SK-N-SH treated with all-trans-retinoic acid at 6 μM for 48 hours (cell line): ENCODE data around the gene LRRC2.

Experiments
- ISL1 ChIP-seq: fragments of 250-450 bp; sonication (Bioruptor Pico); IDR thresholded peaks from 2 replicates; pipeline ENCODE4 v2.1.2; 2022; ENCODE audit warnings: mild to moderate bottlenecking, moderate library complexity
- PPARA ChIP-seq: fragments of 250-450 bp; sonication (Bioruptor Pico); IDR thresholded peaks from 2 replicates; pipeline ENCODE4 v1.5.0; 2020; ENCODE audit warnings: mild to moderate bottlenecking, borderline replicate concordance
- RARB ChIP-seq: fragments of 250-450 bp; sonication (Bioruptor Pico); IDR thresholded peaks from 2 replicates; pipeline ENCODE4 v1.8.0; 2021; ENCODE audit warnings: mild to moderate bottlenecking, moderate library complexity
- TOX ChIP-seq: fragments of 250-450 bp; sonication (Bioruptor Pico); IDR thresholded peaks from 2 replicates; pipeline ENCODE4 v1.8.0; 2021; ENCODE audit warnings: mild to moderate bottlenecking, moderate library complexity, borderline replicate concordance
- ZC3H10 ChIP-seq: fragments of 250-450 bp; sonication (Bioruptor Pico); IDR thresholded peaks from 2 replicates; pipeline ENCODE4 v1.5.1; 2021; ENCODE audit warnings: mild to moderate bottlenecking, moderate library complexity
- ZFP3 ChIP-seq: fragments of 250-450 bp; sonication (Bioruptor Pico); IDR thresholded peaks from 2 replicates; pipeline ENCODE4 v1.5.0; 2020; ENCODE audit warnings: mild to moderate bottlenecking, moderate library complexity
- ZFP30 ChIP-seq: fragments of 450-650 bp; formaldehyde crosslinking; IDR thresholded peaks from 2 replicates; pipeline ENCODE4 v1.5.0; 2022; ENCODE audit warnings: mild to moderate bottlenecking, moderate library complexity
- ZNF70 ChIP-seq: fragments of 450-650 bp; formaldehyde crosslinking; IDR thresholded peaks from 2 replicates; pipeline ENCODE4 v1.5.0; 2020; ENCODE audit warnings: mild to moderate bottlenecking, moderate library complexity
- ZNF8 ChIP-seq: fragments of 450-650 bp; formaldehyde crosslinking; IDR thresholded peaks from 2 replicates; pipeline ENCODE4 v1.5.0; 2020; ENCODE audit warnings: mild to moderate bottlenecking, moderate library complexity

DNA sequence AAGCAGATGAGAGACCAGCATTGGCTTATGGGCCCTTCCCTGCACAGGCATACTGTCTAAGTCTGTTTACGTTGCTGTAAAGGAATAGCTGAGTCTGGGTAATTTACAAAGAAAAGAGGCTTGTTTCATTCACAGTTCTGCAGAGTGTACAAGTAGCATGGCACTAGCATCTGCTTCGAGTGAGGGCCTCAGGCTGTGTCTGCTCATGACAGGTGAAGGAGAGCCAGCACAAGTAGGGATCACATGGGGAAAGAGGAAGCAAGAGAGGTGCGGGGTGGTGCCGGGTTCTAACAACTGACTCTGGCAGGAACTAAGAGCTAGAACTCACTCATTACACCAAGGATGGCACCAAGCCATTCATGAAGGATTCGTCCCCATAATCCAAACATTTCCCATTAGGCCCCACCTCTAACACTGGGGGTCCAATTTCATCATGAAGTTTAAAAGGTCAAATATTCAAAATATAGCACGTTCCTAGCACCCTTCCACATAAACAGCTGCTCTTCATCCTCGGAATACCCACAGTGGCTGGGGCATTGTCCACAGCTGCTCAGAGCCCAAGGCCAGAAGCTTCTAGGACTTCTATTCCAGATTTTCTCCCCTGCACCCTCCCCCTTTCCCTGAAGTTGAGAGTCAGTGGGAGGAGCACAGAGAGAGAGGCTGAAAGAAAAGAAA, 62.8 kb downstream of the LRRC2 start:
- TF ChIP-seq ZNF70 (no peak), ISL1 (CRISPR knock-in tag) (no peak), ZC3H10 (CRISPR knock-in tag) (no peak), ZFP3 (CRISPR knock-in tag) (no peak), ZFP30 (no peak), ZNF8 (CRISPR knock-in tag) (no peak), PPARA (CRISPR knock-in tag) (no peak), RARB (CRISPR knock-in tag) (no peak), TOX (no peak)
